Heart left ventricle (tissue), 13 donors: ENCODE data around the gene KLK1.
"Not testable (repeated sequence)": the region's sequence is repeated elsewhere in the genome, so short reads cannot be mapped to it uniquely, and the experiment has no call there.

Experiments
- POLR2A ChIP-seq, 2 donors: fragments of 450-650 bp; IDR thresholded peaks; one replicate each; pipeline ENCODE4 v1.6.1; 2017; ENCODE audit warnings: antibody characterized with exemption in 2 of 2, mild to moderate bottlenecking in 2 of 2, moderate library complexity in 2 of 2
- TF ChIP-seq, protein P1 (sequence below), 12 donors: fragments of 200-600 bp; sonication (generic) in 4 of 12; IDR thresholded peaks; one replicate each; pipeline versions ENCODE4 v1.5.0 to v1.8.0; 2018 to 2022; ENCODE audit warnings: antibody characterized with exemption in 12 of 12, mild to moderate bottlenecking in 5 of 12
- donor health status: ischemic (EF 13 %, LVEDD 7.1; RV severe dilation, severe dysfunction).
- donor health status: DM: no; HTN: yes; CAD: no.
- donor health status: DM: no; HTN: no; CAD: no.
- donor health status: ischemic (EF 25% LVEDD 6.9; RV normal size, moderate dysfunction).
- donor health status: ischemic (EF 25% LVEDD 5.7; RV mildly dilated, moderate dysfunction).
- donor health status: ischemic (EF 35%, LVEDD 5.7; RV mildly dilated, moderate dysfunction).
- donor health status: nonischemic (EF 11% LVEDD 7.7; RV severe dilation, severe dysfunction).
- donor health status: DM: yes; HTN: yes; CAD: no.
- donor health status: PGD.
- donor health status: ischemic (EF 29% LVEDD 5.4; RV normal size, mild dysfunction).
- donor health status: nonischemic (EF 23%, LVEDD 6.1; RV moderate dilation, normal function).

GRCh38 chr19:50770164-50770563, 53.4 kb downstream of the KLK1 start, which contains the start of gene GPR32:
- TF ChIP-seq, protein P1, sequence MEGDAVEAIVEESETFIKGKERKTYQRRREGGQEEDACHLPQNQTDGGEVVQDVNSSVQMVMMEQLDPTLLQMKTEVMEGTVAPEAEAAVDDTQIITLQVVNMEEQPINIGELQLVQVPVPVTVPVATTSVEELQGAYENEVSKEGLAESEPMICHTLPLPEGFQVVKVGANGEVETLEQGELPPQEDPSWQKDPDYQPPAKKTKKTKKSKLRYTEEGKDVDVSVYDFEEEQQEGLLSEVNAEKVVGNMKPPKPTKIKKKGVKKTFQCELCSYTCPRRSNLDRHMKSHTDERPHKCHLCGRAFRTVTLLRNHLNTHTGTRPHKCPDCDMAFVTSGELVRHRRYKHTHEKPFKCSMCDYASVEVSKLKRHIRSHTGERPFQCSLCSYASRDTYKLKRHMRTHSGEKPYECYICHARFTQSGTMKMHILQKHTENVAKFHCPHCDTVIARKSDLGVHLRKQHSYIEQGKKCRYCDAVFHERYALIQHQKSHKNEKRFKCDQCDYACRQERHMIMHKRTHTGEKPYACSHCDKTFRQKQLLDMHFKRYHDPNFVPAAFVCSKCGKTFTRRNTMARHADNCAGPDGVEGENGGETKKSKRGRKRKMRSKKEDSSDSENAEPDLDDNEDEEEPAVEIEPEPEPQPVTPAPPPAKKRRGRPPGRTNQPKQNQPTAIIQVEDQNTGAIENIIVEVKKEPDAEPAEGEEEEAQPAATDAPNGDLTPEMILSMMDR (IDR thresholded peaks at IDR 0.05), result not testable (repeated sequence)
- TF ChIP-seq POLR2A (IDR thresholded peaks at IDR 0.05), result not testable (repeated sequence)
